GM19463 (cell line): ENCODE data around the gene SLC47A1.
"Not testable (repeated sequence)": the region's sequence is repeated elsewhere in the genome, so short reads cannot be mapped to it uniquely, and the experiment has no call there.

Experiments
- ATAC-seq: cut with Tn5 transposase; IDR thresholded peaks from one replicate; pipeline ENCODE4 v1.9.1; 2021; ENCODE audit warnings: mild to moderate bottlenecking, moderate library complexity; ENCODE audit not compliant: unreplicated experiment

The SLC47A1 gene

GRCh38 chr17:19533718-19534561, at the start of gene SLC47A1:
Gene SLC47A1 (plus strand): TSS chr17:19533854. CDS start chr17:19533940, 86 bp downstream.
- no peak for ATAC-seq

GRCh38 chr17:19485800-19486340, 47.8 kb upstream of the SLC47A1 start:
- ATAC-seq = no peak

GRCh38 chr17:19486351-19487023, 47.2 kb upstream of the SLC47A1 start:
- ATAC-seq = no peak

GRCh38 chr17:19487024-19487600, 46.5 kb upstream of the SLC47A1 start:
- no peak for ATAC-seq

GRCh38 chr17:19492141-19492540, 41.5 kb upstream of the SLC47A1 start:
- no peak for ATAC-seq

- no peak for ATAC-seq
These were observed 38.5 kb upstream of the SLC47A1 start for GRCh38 chr17:19494961-19495806.

GRCh38 chr17:19495828-19496528, 37.7 kb upstream of the SLC47A1 start:
- ATAC-seq = no peak

- ATAC-seq = no peak
These were observed 36.0 kb upstream of the SLC47A1 start for GRCh38 chr17:19497624-19498023.

- ATAC-seq = no peak
These were observed 32.4 kb upstream of the SLC47A1 start for GRCh38 chr17:19501219-19501618.

GRCh38 chr17:19502517-19502916, 31.1 kb upstream of the SLC47A1 start:
- ATAC-seq = no peak

- ATAC-seq = not testable (repeated sequence)
These were observed 28.1 kb upstream of the SLC47A1 start for GRCh38 chr17:19505561-19505960.

- peak; percentile 79 for ATAC-seq
These were observed 25.7 kb upstream of the SLC47A1 start for GRCh38 chr17:19507775-19508576.

- ATAC-seq = no peak
These were observed 25.1 kb upstream of the SLC47A1 start for GRCh38 chr17:19508577-19508867.

GRCh38 chr17:19509281-19509852, 24.3 kb upstream of the SLC47A1 start:
- not testable (repeated sequence) for ATAC-seq

GRCh38 chr17:19510903-19511302, 22.8 kb upstream of the SLC47A1 start:
- ATAC-seq = no peak

- no peak for ATAC-seq
These were observed 19.7 kb upstream of the SLC47A1 start for GRCh38 chr17:19513897-19514488.

GRCh38 chr17:19517699-19518098, 16.0 kb upstream of the SLC47A1 start:
- no peak for ATAC-seq

GRCh38 chr17:19519388-19520291, 14.0 kb upstream of the SLC47A1 start:
- ATAC-seq = not testable (repeated sequence)
